Natural killer cell (primary cell): ENCODE measurements around the gene NKAIN4. TPM values are rescaled to one million over a fixed set of nuclear protein-coding genes. Genes with fewer than 3 reads are reported as not detected.

Source experiments
- ATAC-seq, 3 donors: fragments of 150-1000 bp in 2 of 3; fragments of 200-7000 bp in 1 of 3; cut with Tn5 transposase; 1 replicate in 1 of 3; 2 replicates in 2 of 3; pipeline ENCODE4 v1.10.0; 2021; ENCODE audit warnings: mild to moderate bottlenecking in 2 of 3, moderate library complexity in 2 of 3
- DNase-seq, 2 donors: peaks; one replicate each; pipeline versions ENCODE4 v3.0.0 to v3.0.0-alpha.2; 2013 to 2021; ENCODE audit warnings: mixed read lengths in 1 of 2
- H3K27ac ChIP-seq: one replicate; pipeline ENCODE4 v1.5.1; 2013; ENCODE audit warnings: mild to moderate bottlenecking, low read length
- H3K27me3 ChIP-seq: one replicate; pipeline ENCODE4 v1.6.1; 2013; ENCODE audit warnings: low read length; ENCODE audit not compliant: control insufficient read depth, insufficient read depth
- H3K36me3 ChIP-seq: one replicate; pipeline ENCODE4 v1.6.1; 2013; ENCODE audit warnings: low read length; ENCODE audit not compliant: control insufficient read depth, insufficient read depth
- H3K4me1 ChIP-seq: one replicate; pipeline ENCODE4 v1.6.1; 2013; ENCODE audit warnings: low read length; ENCODE audit not compliant: control insufficient read depth, insufficient read depth
- H3K4me3 ChIP-seq: one replicate; pipeline ENCODE4 v1.5.1; 2013; ENCODE audit warnings: low read length
- H3K9me3 ChIP-seq: one replicate; pipeline ENCODE4 v1.6.1; 2013; ENCODE audit warnings: low read length; ENCODE audit not compliant: control insufficient read depth, insufficient read depth
- H3K27ac Mint-ChIP-seq, 2 donors: one replicate each; pipeline ENCODE4 v1.8.0; 2022; ENCODE audit warnings: mild to moderate bottlenecking in 2 of 2, mixed read lengths in 2 of 2, moderate library complexity in 1 of 2
- H3K27me3 Mint-ChIP-seq, 2 donors: one replicate each; pipeline ENCODE4 v1.8.0; 2022; ENCODE audit warnings: low read depth in 2 of 2, mixed read lengths in 2 of 2
- H3K36me3 Mint-ChIP-seq: one replicate; pipeline ENCODE4 v1.8.0; 2022; ENCODE audit warnings: mixed read lengths
- H3K4me1 Mint-ChIP-seq, 2 donors: one replicate each; pipeline ENCODE4 v1.8.0; 2022; ENCODE audit warnings: mixed read lengths in 2 of 2
- H3K4me3 Mint-ChIP-seq: one replicate; pipeline ENCODE4 v1.8.0; 2022; ENCODE audit warnings: mild to moderate bottlenecking, moderate library complexity, mixed read lengths
- H3K9me3 Mint-ChIP-seq, 2 donors: one replicate each; pipeline ENCODE4 v1.8.0; 2022; ENCODE audit warnings: mixed read lengths in 2 of 2
- WGBS: methylation state at CpG from one replicate; pipeline ENCODE4 v1.1.7; 2013; ENCODE audit warnings: missing lambda C conversion rate; ENCODE audit not compliant: insufficient coverage; 5-methylcytosine and 5-hydroxymethylcytosine counted together
- intact Hi-C: fragments of 100-400 bp; cut with micrococcal nuclease; formaldehyde crosslinking; loops from one replicate; pipeline ENCODE4 v1.14.2; 2022
- total RNA-seq, 4 donors: library from RNA; stranded (reverse); fragments of 120-200 nt in 1 of 4; gene quantifications; one replicate each; pipeline versions ENCODE4 v1.2.3 to v1.2.4, GENCODE V29; 2013 to 2022
- TF ChIP-seq, protein P1 (sequence below): fragments of 200-600 bp; IDR thresholded peaks from one replicate; pipeline ENCODE4 v1.8.0; 2022; ENCODE audit warnings: antibody characterized with exemption

The NKAIN4 gene
- total RNA-seq, 3 donors from 2014 or later (not counting 1 experiment from before 2014, with no cell fraction given), result not detected

DNA sequence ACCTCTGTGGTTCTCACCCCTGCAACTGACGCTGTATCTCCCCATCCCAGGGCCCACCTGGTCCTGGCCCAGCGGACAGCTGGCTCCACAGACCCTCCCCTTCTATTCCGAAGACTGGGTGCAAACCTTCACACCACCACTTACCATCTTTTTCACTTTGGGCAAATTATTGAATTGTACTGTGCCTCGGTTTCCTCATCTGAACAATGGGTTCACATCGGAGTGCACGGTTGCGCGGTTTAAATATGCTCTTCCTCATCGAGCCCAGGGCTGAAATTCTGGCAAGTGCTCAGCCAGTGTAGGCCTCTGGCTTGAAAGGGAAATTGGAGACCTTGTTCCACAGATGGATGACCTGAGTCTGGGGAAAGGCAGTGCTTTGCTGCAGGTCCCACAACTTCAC is 15.5 kb upstream of the NKAIN4 start:
- intact Hi-C loops, result no loop called here
- ATAC-seq (no peak), DNase-seq (no peak)
- H3K27me3 Mint-ChIP-seq, result peaks cover under 1 to 10% of the 10 kb centered on the region in 2 donors
- 82% methylated on average over 9 of the region's 9 CpGs for WGBS
- peaks cover 20% of the 10 kb centered on the region for H3K4me1 ChIP-seq
- H3K27me3 ChIP-seq, result no peaks in the 10 kb centered on the region
- no peak overlapping the region for H3K4me3 ChIP-seq
- no peaks in the 10 kb centered on the region for H3K36me3 ChIP-seq
- no peak overlapping the region for H3K4me3 Mint-ChIP-seq
- H3K9me3 ChIP-seq, result no peaks in the 10 kb centered on the region
- TF ChIP-seq, protein P1, sequence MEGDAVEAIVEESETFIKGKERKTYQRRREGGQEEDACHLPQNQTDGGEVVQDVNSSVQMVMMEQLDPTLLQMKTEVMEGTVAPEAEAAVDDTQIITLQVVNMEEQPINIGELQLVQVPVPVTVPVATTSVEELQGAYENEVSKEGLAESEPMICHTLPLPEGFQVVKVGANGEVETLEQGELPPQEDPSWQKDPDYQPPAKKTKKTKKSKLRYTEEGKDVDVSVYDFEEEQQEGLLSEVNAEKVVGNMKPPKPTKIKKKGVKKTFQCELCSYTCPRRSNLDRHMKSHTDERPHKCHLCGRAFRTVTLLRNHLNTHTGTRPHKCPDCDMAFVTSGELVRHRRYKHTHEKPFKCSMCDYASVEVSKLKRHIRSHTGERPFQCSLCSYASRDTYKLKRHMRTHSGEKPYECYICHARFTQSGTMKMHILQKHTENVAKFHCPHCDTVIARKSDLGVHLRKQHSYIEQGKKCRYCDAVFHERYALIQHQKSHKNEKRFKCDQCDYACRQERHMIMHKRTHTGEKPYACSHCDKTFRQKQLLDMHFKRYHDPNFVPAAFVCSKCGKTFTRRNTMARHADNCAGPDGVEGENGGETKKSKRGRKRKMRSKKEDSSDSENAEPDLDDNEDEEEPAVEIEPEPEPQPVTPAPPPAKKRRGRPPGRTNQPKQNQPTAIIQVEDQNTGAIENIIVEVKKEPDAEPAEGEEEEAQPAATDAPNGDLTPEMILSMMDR, result no peak
- H3K36me3 Mint-ChIP-seq, result no peaks in the 10 kb centered on the region
- H3K27ac Mint-ChIP-seq, result no peak overlapping the region
- no peak overlapping the region for H3K27ac ChIP-seq
- H3K4me1 Mint-ChIP-seq, result peaks cover 22 to 23% of the 10 kb centered on the region in 2 donors
- no peaks in the 10 kb centered on the region for H3K9me3 Mint-ChIP-seq

GRCh38 chr20:63268671-63269439 is 14.6 kb upstream of the NKAIN4 start:
- TF ChIP-seq, protein P1, result no peak
- intact Hi-C loops, result no loop called here
- peaks cover 10 to 13% of the 10 kb centered on the region in 2 donors for H3K27me3 Mint-ChIP-seq
- WGBS, result 66% methylated on average over 18 of the region's 18 CpGs
- peaks cover 13 to 14% of the 10 kb centered on the region in 2 donors for H3K4me1 Mint-ChIP-seq
- H3K4me3 Mint-ChIP-seq, result no peak overlapping the region
- DNase-seq (no peak), ATAC-seq (no peak)
- no peaks in the 10 kb centered on the region for H3K36me3 ChIP-seq
- H3K9me3 ChIP-seq, result no peaks in the 10 kb centered on the region
- peaks cover 14% of the 10 kb centered on the region for H3K4me1 ChIP-seq
- no peak overlapping the region for H3K4me3 ChIP-seq
- no peaks in the 10 kb centered on the region for H3K27me3 ChIP-seq
- H3K27ac Mint-ChIP-seq, result no peak overlapping the region
- H3K36me3 Mint-ChIP-seq, result no peaks in the 10 kb centered on the region
- no peak overlapping the region for H3K27ac ChIP-seq
- H3K9me3 Mint-ChIP-seq, result no peaks in the 10 kb centered on the region

- no peak overlapping the region for H3K27ac Mint-ChIP-seq
- H3K27ac ChIP-seq, result no peak overlapping the region
- H3K9me3 Mint-ChIP-seq, result no peaks in the 10 kb centered on the region
- H3K27me3 Mint-ChIP-seq, result peaks cover 10 to 13% of the 10 kb centered on the region in 2 donors
- ATAC-seq (no peak), DNase-seq (no peak)
- H3K4me3 ChIP-seq, result no peak overlapping the region
- H3K4me1 Mint-ChIP-seq, result peaks cover 7 to 8% of the 10 kb centered on the region in 2 donors
- no peaks in the 10 kb centered on the region for H3K27me3 ChIP-seq
- H3K4me3 Mint-ChIP-seq, result no peak overlapping the region
- intact Hi-C loops, result no loop called here
- H3K4me1 ChIP-seq, result peaks cover 8% of the 10 kb centered on the region
- TF ChIP-seq, protein P1, result no peak
- H3K36me3 ChIP-seq, result no peaks in the 10 kb centered on the region
- H3K9me3 ChIP-seq, result no peaks in the 10 kb centered on the region
- 69% methylated on average over 5 of the region's 7 CpGs for WGBS
- H3K36me3 Mint-ChIP-seq, result no peaks in the 10 kb centered on the region
These were observed 14.0 kb upstream of the NKAIN4 start for GRCh38 chr20:63268256-63268655.

DNA sequence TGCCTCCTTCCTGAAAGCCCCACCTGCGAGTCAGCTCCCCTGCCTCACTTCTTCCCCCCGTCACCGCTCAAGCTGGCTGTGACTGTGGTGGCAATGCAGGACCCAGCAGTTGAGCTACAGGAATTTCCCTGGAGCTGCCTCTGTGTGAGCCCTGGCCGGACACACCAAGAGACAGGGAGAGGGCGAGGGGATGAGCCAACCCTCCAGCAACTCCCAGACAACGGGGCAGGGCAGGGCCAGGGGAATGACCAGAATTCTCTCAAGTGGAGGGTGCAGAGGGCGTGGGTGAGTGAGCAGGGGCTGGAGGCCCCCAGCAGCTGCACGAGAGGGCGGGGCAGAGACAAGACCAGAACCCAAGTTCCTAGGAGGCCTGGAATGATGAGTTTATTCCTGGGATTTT is 13.4 kb upstream of the NKAIN4 start:
- no peaks in the 10 kb centered on the region for H3K9me3 ChIP-seq
- ATAC-seq, result no peak

More for the DNA sequence above, 13.4 kb upstream of the NKAIN4 start:
- Mint-ChIP-seq H3K4me3 (no peak overlapping the region), H3K27ac (no peak overlapping the region), H3K36me3 (no peaks in the 10 kb centered on the region), H3K9me3 (no peaks in the 10 kb centered on the region), H3K4me1 (peaks cover 6 to 7% of the 10 kb centered on the region in 2 donors), H3K27me3 (peaks cover 10 to 13% of the 10 kb centered on the region in 2 donors)
- Histone ChIP-seq H3K4me3 (no peak overlapping the region), H3K27ac (no peak overlapping the region), H3K36me3 (no peaks in the 10 kb centered on the region), H3K4me1 (peaks cover 5% of the 10 kb centered on the region), H3K27me3 (no peaks in the 10 kb centered on the region)
- 67% methylated on average over 9 of the region's 9 CpGs for WGBS
- TF ChIP-seq, protein P1, result no peak
- no peak for DNase-seq
- intact Hi-C loops, result no loop called here
